Stimulated activated CD8-positive, alpha-beta memory T cell treated with anti-CD3 and anti-CD28 coated beads, Interleukin-15, amount 100 ng/mL, for 24 hours (primary cell): Measurements from ENCODE around the gene COL25A1.

Experiments used
- DNase-seq: peaks from one replicate; pipeline ENCODE4 v3.0.0-alpha.2; 2020; ENCODE audit warnings: low read depth

COL25A1 gene

DNA sequence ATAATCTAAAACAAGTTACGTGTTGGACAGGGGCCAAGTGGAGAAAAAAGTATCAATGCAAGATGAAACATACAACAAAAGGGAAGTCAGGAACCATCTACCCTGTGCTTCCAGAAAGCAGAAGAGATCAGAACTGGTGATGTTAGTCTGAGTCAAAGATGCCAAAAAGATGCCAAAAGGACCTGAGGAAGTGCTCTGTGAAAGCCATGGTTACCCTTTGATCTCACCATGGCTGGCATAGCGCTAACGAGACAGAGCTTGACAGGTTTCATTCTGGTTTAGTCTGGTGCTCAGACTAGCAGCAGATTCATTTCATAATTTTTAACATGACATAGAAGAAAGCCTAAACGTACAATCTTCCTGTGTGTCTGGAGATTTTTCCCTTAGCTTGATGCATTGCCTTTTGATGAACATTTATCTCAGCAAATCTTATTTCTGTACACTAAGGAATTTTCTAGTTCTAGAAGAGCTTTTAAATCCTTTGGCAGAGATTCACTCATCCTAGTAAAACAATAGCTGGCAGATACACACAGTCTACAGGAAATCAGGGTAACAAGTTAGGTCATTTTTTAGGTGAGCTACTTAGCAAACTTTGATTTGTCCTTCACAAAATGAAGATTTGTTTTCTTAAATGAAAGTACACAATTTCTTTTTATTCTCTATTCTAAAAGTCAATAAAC, 87.7 kb downstream of the COL25A1 start:
- DNase-seq, result no peak

DNA sequence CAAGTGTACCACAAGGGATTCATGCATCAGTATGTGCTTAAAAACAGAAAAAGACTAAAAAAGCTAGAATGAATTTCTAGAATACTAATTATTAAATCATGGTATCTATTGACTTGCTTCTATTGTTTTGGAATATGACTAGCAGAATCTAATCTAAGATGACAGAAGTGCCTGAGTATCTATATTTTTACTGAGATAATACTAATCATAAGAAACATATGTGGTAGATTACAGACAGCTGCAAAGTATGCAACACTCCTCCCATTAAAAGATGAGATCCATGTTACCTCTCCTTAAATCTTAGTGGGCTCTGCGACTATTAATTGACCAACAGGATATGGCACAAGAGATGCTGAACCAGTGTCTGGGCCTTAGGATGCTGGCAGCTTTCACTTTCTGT, 89.4 kb downstream of the COL25A1 start:
- DNase-seq, result no peak

DNA sequence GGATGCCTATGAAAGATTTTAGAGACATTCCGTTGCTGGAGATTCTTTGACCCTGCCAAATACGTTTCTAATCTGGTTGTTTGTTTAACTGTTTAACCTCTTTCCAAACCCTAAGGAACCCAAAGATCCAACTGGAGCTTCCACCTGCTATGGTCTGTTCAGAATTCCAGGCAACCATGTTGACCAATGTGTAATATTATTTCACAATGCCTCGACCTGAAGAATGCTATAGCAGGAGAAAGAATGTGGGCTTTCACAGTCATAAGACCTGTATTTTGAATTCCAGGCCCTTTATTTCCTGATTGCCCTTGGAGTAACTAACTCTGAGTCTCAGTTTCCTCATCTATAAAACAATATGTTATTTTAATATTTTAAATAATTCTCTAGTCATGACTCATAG, 90.8 kb downstream of the COL25A1 start:
- no peak for DNase-seq

DNA sequence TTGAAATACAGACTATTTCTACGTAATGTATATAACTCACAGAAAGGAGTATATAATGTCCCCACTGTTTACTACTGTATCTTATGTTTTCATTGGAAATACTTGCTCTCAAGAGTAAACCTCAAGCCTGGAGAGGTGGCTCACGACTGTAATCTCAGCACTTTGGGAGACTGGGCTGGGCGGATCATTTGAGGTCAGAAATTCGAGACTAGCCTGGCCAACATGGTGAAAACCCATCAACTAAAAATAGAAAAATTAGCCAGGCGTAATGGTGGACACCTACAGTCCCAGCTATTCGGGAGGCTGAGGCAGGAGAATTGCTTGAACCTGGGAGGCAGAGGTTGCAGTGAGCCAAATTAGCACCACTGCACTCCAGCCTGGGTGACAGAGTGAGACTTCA, 92.8 kb downstream of the COL25A1 start:
- no peak for DNase-seq

DNA sequence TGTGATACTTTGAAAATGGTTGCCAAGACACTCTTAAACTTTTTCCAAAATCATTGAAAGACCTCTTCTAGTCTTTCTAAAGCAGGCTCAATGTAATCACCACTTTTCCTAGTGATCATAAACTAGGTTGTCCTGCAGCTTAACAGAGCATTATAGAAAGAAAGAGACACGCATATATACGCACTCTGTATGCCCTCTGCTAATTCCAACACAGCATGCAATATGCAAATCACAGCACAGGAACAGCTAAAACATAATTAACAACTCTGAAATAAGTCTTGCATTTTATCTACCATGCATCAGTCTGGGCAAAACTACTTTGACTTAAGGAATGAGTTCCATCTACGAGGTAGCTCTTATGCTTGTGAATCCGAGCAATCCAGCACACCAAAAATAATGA, 94.6 kb downstream of the COL25A1 start:
- no peak for DNase-seq

DNA sequence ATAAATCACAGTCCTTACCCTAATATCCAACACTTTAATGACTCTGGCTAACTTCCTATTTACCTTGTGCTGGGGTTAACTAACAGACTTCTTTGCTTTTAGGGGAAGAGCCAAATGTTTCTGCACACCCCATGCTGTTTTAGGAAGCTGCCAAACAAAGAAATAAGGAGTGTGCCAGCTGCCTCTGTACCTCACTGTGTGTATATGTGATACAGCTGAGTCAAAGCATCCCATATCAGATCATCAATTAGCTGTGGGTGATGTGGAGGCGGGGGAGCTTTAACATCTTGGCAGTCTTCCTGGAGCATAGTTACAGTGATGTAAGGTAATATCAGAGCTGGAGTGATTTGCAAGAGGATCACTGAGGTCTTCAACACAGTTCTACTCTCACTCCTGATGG, 95.4 kb downstream of the COL25A1 start:
- no peak for DNase-seq

DNA sequence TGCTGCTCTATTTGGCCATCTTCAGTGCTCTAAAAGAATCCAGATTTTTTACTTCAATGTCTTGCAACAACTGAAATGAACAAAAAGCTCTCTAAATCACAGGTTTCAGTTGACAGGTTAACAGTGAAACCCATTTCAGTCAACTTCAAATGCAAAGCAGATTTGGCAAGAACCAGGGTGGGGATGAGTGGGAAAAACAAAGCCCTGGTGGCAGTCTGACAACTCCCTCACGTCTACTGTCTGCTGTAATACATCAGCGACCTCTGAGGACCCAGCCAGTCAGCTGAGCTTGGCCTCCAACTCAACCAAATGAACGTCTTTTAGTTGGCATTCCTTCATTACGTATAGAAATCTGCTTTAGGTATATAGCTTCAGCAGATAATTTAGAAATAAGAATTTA, 95.8 kb downstream of the COL25A1 start:
- no peak for DNase-seq

DNA sequence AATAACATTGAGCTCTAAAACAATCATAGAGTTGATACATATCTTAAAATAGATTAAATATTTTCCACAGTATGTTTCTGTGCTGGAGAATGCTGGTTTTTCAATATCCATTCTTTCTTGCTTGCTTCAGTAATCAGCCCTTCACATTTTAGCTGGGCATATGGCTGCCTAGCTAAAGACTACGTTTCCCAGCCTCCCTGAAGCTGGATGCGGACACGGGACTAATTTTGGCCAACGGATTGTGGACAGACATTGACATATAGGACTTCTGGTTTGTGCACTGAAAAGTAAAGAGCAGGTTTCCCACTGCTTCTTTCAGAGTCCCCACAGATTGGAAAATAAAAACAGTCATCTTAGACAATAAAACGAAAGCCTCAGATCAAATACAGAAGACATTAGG, 97.3 kb downstream of the COL25A1 start:
- no peak for DNase-seq

DNA sequence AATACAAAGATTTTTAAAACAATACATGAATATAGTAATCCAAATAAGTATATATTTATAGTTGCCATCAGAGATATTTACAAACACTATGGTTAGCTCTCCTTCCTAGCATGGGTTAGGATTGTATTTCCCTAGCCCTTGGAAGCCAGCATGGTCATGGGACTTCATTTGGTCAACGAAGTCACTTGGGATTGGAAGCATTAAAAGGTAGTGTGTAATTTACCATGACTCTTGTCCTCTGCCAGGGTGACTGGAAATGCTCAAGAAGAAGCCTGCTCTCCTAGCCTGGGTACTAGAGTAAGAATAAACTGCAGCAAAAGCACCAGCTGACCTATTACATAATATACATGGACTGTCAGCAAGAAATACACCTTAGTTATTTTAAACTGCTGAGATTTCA, 102.9 kb downstream of the COL25A1 start:
- DNase-seq, result no peak

DNA sequence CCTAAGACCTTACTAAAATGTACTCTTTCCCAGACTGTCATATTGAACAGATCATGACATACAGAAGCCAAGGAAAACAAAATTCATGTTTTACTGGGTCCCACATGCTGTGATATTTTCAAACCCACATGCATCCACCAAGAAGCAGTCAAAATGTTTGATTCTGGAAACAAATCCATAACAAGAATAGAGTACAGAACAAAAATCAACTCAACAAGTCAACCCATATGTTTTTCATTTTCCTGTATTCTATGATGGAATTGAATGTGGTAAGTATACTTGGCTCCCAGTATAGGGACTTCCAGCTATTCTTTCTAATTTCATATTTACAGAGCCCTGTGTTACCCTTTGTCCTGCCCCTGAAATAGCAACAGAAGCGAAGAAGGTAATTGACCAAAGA, 106.8 kb downstream of the COL25A1 start:
- no peak for DNase-seq

DNA sequence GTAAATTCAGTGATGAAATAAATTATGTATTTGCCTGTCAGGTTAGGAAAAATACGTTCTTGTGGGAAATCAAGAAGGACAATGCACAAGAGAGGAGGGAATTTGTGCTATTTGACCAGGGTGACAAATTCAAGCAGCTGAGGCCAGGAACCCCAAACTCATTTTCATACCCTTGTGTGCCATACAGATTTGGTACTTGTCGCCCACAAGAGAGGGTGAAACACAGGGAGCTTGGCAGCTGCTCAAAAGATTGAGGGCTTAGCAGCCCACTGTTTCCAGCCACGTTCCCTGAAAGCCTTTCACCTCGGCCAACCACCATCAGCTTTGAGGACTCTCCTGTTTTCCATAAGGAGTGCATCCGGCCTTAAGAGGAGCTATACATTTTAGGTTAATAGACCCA, 111.2 kb downstream of the COL25A1 start:
- DNase-seq, result no peak

DNA sequence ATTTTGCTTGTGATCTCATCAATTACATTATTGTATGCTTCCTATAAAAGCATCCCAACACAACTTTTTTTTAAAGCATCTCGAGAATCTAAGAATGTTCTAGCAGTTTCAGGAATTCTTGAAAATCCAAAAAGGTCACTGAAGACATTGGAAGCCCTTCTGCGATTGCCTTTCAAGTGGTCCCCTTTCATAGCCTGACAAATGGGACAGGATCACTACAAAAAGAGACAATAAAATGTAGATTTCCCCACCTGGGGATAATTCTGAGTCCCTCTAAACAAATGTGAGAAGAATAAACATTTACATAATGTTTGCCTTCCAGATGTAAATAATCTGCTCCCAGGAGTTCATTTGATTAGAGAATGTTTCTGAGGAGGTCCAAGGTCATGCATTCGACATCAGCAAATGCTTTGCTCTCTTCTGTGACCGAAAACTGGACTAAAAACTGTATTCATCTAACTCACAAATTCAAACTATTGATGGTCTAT, 116.0 kb downstream of the COL25A1 start:
- DNase-seq, result no peak

DNA sequence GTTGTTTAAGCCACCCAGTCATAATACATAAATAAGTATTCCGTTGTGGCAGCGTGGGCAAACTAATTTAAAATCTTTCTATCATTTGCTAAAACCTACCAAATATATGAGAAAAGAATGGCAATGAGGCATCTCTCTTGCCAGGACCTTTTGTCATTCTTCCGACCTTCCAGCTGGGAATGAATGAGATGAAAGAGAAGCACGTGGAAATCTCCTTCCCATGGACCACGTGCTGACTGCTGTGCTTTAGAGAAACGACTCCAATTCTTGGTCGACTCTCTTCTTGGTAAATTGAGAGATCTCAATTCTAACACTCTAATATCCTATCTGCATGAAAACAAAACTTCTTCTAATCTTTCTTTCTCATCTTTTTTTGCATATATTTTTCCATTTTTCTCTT, 116.5 kb downstream of the COL25A1 start:
- no peak for DNase-seq

DNA sequence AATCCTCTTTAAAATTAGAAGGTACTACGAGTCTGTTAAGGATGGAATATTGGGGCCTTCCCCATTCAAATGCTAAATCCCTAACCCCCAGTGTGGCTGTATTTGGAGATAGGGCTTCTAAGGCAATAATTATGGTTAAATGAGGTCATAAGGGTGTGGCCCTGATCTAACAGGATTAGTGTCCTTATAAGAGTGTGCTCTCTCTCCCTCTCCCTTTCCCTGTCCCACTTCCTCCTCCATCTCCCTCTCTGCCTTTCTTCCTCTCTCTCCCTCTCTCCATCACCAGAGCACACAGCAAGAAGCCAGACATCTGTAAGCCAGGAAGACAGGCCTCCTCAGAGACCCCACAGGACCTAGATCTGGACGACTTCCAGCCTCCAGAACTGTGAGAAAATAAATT, 116.9 kb downstream of the COL25A1 start:
- no peak for DNase-seq

DNA sequence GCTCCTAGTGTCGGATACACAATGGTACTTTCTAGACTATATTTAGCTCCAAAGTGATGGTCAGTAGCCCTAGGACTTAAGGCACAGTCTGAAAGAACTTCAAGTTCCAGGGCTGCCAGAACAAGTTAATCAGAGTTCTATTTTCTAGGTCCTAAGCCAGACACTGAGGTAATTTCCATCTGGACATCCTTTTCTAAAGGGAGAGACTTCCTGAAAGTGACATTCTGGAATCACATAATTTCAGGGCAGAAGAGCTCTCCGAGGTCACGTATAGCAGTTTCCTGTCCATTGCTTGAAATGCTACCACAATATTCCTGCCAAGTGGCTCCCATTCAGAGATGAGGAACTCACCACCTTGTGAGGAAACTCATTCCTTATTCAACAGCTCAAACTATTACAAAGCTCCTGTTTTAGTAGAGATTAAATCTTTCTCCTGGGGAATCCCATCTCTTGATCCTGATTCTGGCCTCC, 117.9 kb downstream of the COL25A1 start:
- no peak for DNase-seq

DNA sequence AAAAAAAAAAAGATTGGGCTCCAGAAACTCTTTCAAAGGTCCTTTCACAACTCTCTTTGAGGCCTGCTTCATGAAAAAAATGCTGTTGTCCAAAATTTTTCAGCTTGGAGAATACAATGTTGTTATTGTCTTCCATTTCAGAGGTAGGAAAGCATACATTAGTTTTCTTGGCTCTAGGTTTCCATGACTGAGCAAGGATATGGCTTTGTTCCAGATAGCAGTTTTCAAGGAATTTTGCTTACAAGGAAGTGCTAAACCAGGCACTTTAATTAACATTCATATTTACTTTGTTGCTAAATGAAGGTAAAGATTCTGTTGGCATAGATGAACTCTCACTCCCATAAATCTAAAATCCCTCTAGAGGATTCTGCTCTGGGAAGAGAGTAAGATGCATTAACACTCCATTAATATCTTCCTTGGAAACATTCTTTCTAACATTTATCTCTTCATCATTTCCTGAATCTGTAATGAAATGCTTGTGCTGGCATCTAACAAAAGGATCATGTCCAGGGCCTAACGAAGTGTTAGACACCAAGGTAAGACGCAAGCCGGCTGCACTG, 118.4 kb downstream of the COL25A1 start:
- no peak for DNase-seq

DNA sequence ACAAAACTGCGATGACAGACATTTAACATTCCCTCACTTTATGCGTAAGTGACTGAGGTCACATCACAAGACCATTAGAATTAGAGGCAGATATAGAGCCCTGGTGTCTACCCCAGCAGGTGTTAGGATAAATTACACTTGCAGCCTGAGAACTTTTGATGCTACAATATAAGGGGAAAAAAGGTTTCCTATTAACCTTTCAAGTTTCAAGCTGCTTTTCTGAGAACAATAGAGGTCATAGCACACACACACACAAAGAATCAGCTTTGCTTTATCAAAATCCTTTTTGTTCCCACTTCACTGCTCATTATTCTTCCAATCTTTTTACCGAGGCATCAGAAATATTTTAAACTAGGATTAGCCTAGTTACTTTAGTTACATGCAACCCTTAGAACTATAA, 119.8 kb downstream of the COL25A1 start:
- DNase-seq, result no peak

DNA sequence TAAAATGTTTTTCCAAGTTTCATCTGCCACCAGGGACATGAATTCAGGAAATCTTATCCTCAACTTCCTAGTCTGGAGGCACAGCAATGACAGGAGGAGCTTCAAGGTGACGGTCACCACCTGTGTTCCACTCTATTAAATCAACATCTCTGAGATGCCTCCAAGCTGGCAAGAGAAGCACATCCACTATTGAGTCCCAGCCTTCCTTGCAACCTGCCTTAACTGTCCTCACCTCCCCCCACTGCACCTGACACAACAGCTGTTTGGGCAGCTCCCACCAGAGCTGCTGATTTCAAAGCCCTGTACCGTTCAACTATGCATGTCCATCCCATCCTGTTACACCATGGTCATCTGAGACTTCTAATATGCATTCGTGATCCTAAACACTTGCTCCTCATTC, 123.4 kb downstream of the COL25A1 start:
- DNase-seq, result no peak

DNA sequence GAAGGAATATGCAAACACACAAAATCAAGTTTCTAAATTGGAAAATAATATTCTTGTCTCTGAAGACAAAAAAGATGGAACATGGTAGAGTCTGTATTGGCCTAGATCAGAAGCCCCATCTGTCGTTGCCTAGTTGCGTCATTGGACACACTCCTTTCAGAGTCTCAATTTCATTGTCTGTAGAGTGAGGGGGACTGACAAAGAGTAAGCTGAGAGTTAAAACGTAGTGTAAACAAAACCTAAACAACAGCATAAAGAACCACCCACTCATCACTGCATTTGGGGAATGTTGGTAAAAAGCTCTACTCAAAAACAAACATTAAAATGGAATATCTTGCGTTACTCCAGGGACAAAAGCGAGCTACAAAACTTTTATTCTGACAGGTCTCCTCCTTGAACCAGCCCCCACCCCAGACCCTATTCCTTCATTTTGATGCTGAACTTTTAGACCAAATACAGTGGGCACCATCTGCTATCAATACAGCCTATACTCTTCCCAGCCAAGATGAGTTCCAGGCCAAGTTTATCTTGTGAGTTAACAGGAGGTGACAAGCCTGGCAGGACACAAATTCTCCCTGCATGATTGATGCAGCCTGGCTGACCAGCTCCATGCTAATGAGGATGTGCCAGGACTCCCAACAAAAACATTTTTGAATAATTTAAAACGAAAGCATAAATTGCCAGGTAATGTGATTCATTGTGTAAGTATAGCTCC, 125.2 kb downstream of the COL25A1 start:
- no peak for DNase-seq

DNA sequence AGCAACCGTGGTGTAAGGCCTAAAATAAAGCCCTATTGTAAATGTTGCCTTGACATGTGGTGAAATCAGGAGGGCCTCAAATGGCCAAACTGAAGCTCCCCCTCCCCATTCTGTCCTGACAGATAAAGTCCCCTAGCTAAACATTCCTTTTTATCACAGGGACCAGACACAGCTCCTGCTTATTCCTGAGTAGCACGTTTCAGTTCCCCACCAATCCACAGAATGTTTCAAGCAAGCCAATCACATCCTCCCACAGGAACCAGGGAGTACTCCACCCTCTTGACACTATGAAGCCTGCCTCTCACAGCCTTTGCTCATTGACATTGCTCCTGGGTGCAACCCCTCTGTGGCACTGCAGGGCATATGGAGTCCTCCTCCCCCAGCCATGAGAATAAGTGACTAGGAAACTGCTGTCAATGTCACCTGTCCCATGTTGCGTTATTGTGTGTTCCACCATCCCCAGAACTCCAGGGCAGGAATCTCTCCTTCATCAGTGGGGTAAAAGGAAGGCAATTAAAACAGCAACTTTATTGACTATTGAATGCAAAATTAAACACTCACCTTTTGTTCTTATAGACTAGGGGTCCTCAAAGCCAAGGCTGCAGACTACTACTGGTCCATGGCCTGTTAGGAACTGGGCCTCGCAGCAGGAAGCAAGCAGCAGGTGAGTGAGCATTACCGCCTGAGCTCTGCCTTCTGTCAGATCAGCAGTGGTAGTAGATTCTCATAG, 128.1 kb downstream of the COL25A1 start:
- no peak for DNase-seq

DNA sequence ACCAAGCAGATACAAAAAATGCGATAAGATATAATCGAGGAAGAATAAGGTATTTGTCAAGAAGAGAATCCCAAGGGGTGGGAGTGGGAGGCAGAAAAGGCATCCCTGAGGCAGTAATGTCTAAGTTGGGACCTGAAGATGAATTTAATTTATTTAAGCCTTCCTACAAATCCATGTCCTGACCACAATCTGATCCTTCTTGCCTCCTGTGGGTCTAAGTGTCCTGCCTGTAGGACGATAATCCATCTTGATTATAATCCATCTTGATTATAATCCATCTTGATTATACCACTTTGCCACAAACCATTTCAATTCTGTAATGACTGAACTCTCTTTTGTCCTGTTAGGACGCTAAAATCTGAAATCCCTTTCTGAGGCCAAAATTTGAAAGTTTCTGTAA, 130.2 kb downstream of the COL25A1 start:
- no peak for DNase-seq

DNA sequence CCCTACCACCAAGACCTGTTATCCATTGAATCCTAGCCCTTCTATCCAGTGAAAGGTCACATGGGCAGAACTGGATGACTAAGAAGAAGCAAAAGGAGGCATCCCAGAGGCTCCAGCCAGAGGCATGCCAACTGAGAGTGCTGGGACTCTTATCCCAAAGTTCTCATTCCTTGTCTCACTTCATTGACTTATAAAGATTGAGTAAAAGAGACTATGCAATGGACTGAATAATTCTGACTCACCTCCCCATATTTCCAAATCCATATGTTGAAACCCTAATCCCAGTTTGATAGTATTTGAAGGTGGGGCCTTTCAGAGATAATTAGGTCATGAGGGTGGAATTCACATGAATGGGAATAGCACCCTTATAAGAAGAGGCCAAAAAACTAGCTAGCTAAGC, 131.4 kb downstream of the COL25A1 start:
- DNase-seq, result no peak

DNA sequence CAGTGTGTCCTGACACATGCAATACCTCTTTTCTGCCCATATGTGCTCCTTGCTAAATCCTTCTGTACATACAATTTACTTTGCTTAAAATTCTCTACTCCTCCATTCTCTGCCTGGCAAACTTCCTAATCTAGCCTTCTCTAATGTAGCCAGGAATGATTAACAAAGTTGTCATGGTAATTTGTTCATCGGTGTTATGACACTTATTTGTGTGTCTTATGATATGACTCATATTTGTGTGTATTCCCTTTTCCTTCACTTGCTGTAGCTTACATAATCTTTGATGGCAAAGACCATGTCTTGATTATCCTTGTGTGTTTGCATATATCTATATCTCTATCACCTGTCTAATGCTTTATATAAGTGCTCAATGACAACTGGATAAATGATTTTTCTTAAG, 133.3 kb downstream of the COL25A1 start:
- DNase-seq, result no peak
